ENCODE data around the gene PDZRN3. TPM values are rescaled to one million over a fixed set of nuclear protein-coding genes. Genes with fewer than 3 reads are reported as not detected.

Gene PDZRN3
- total and polyA plus RNA-seq, 2 donors (not counting 3 experiments of a cell fraction or from before 2014, with no cell fraction given): not detected

DNA sequence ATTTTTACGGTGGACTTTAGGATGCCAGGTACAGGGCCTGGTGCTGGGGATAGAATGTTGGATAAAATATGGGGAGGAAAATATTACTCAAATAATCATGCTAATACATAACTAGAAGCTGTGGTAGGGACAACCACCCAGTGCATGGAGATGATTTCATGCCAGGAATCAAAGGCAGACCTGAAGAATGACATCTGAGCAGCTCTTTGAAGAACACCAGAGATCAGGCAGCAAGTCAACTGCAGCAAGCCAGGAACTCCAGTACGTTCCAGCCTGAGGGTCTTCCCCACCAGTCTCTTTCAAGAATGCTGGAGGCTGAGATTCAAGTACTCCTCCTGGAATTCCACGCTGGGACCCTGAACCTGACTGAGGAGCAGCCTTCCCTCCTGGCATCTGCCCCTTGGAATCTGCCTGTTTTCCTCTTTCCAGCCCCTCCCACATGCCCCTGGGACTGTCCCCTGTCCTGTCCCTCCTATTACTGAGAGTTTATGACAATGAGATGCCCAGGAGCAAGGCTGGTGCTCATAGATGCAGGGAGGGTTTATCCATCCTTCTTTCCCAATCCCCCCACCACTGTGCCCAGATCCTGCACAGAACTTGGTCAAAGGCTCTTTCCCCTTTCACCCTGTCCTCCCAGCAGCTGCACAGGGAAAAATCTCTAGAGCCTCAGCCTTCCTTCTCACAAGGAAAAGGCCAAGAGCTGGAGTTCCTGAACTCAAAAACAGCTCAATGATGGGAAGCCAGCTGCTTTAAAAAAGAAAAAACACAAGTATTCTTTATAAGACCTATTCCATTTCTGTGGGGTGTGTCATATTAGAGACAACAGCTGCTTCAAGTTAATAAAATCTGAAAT is 68.0 kb downstream of the PDZRN3 start:
- dilution Hi-C loops (cut with MboI; ENCODE audit: extremely low pct_ligation_motif_present, low sequenced_read_pairs): no loop called here
- no peak overlapping the region for H3K27ac ChIP-seq (ENCODE audit: insufficient read depth, low read depth, low read length)

More for the DNA sequence above, 68.0 kb downstream of the PDZRN3 start:
- TF ChIP-seq FOS (IDR thresholded peaks at IDR 0.05; ENCODE audit: borderline replicate concordance, insufficient read depth, low read length): no peak
- no peak for TF ChIP-seq POLR2AphosphoS5 (IDR thresholded peaks at IDR 0.05; ENCODE audit: insufficient read depth, low read depth, low read length)
- no peak for TF ChIP-seq EZH2 (IDR thresholded peaks at IDR 0.05; ENCODE audit: borderline replicate concordance, low read depth, low read length, severe bottlenecking)
- TF ChIP-seq, protein P1, sequence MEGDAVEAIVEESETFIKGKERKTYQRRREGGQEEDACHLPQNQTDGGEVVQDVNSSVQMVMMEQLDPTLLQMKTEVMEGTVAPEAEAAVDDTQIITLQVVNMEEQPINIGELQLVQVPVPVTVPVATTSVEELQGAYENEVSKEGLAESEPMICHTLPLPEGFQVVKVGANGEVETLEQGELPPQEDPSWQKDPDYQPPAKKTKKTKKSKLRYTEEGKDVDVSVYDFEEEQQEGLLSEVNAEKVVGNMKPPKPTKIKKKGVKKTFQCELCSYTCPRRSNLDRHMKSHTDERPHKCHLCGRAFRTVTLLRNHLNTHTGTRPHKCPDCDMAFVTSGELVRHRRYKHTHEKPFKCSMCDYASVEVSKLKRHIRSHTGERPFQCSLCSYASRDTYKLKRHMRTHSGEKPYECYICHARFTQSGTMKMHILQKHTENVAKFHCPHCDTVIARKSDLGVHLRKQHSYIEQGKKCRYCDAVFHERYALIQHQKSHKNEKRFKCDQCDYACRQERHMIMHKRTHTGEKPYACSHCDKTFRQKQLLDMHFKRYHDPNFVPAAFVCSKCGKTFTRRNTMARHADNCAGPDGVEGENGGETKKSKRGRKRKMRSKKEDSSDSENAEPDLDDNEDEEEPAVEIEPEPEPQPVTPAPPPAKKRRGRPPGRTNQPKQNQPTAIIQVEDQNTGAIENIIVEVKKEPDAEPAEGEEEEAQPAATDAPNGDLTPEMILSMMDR (IDR thresholded peaks at IDR 0.05; ENCODE audit: extremely low read depth in 1 of 2, insufficient read depth in 1 of 2, low read depth in 1 of 2, low read length in 2 of 2): no peak
- TF ChIP-seq, protein P2, sequence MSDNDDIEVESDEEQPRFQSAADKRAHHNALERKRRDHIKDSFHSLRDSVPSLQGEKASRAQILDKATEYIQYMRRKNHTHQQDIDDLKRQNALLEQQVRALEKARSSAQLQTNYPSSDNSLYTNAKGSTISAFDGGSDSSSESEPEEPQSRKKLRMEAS (IDR thresholded peaks at IDR 0.05; ENCODE audit: insufficient read depth, insufficient read length): no peak
- TF ChIP-seq POLR2A (IDR thresholded peaks at IDR 0.05; ENCODE audit: low read depth, low read length): no peak
- no peak for TF ChIP-seq JUN (IDR thresholded peaks at IDR 0.05; ENCODE audit: borderline replicate concordance, insufficient read depth, insufficient read length, low read depth)
- no peak for TF ChIP-seq MYC (IDR thresholded peaks at IDR 0.05; ENCODE audit: low read depth, low read length)
- no peak for TF ChIP-seq GATA2 (IDR thresholded peaks at IDR 0.05; ENCODE audit: insufficient read depth, insufficient read length, low read depth, low read length)
- no peak overlapping the region for H3K4me3 ChIP-seq (replicated peaks in 1 of 3; ENCODE audit: insufficient read depth in 1 of 3, low read depth in 1 of 3, low read length in 3 of 3)
- no peaks in the 10 kb centered on the region for H3K27me3 ChIP-seq (ENCODE audit: control insufficient read depth in 2 of 2, insufficient read depth in 2 of 2, low read length in 2 of 2)
- H3K4me1 ChIP-seq (ENCODE audit: control insufficient read depth, extremely low read depth, insufficient read depth, low read length): no peaks in the 10 kb centered on the region
- no peaks in the 10 kb centered on the region for H4K20me1 ChIP-seq (replicated peaks; ENCODE audit: control insufficient read depth, extremely low read depth, insufficient read depth, low read length)
- no peak overlapping the region for H2AFZ ChIP-seq (ENCODE audit: low read depth, low read length)
- no peak overlapping the region for H3K9ac ChIP-seq (replicated peaks; ENCODE audit: extremely low read depth, insufficient read depth, low read length)
- H3K9me1 ChIP-seq (replicated peaks; ENCODE audit: control insufficient read depth, extremely low read depth, insufficient read depth, low read length): no peaks in the 10 kb centered on the region
- H3K79me2 ChIP-seq (ENCODE audit: control insufficient read depth, insufficient read depth, low read length): no peaks in the 10 kb centered on the region
- no TSS peak for BruUV-seq (replicated peaks)
- FAIRE-seq (no peak), DNase-seq (ENCODE audit: low read depth, low spot score) (no peak)
- ChIA-PET CTCF (no interaction called here), POLR2A (no interaction called here)
- no peaks in the 10 kb centered on the region for H3K36me3 ChIP-seq (ENCODE audit: control insufficient read depth in 2 of 2, extremely low read depth in 1 of 2, insufficient read depth in 2 of 2, low read length in 2 of 2)
- no peak overlapping the region for H3K4me2 ChIP-seq (ENCODE audit: insufficient read depth, low read length)
- intact Hi-C loops (cut with micrococcal nuclease): no loop called here
- no peaks in the 10 kb centered on the region for H3K9me3 ChIP-seq (replicated peaks; ENCODE audit: control insufficient read depth, insufficient read depth, low read length)
